Measurements from ENCODE around the gene CD7. TPM values are rescaled to one million over a fixed set of nuclear protein-coding genes. Genes with fewer than 3 reads are reported as not detected.

Gene CD7
- total and polyA plus RNA-seq, 2 donors (not counting 1 experiment from before 2014, with no cell fraction given), result 0.67 to 1.3 TPM

GRCh38 chr17:82276938-82277337 lies 40.5 kb downstream of the CD7 start:
- Histone ChIP-seq H3K9me3 (ENCODE audit: control extremely low read depth in 1 of 3, control insufficient read depth in 2 of 3, insufficient read depth in 1 of 3, low read length in 2 of 3) (no peaks in the 10 kb centered on the region), H3K79me2 (ENCODE audit: control insufficient read depth, insufficient read depth, low read length) (peaks cover 31% of the 10 kb centered on the region), H4K20me1 (ENCODE audit: control insufficient read depth, insufficient read depth, low read length, poor library complexity, severe bottlenecking) (peaks cover 15% of the 10 kb centered on the region), H3K4me2 (replicated peaks; ENCODE audit: low read depth, low read length, poor library complexity, severe bottlenecking) (no peak overlapping the region), H3K4me3 (ENCODE audit: control extremely low read depth in 1 of 5, extremely low read depth in 1 of 5, insufficient read depth in 1 of 5, low read depth in 2 of 5, low read length in 4 of 5) (no peak overlapping the region), H3K9ac (ENCODE audit: low read length) (no peak overlapping the region), H3K4me1 (ENCODE audit: control insufficient read depth in 2 of 2, insufficient read depth in 2 of 2, low read length in 2 of 2) (peaks cover 11 to 16% of the 10 kb centered on the region in 2 donors), H3K27ac (ENCODE audit: low read length in 2 of 2) (no peak overlapping the region), H3K36me3 (replicated peaks in 1 of 2; ENCODE audit: control extremely low read depth in 1 of 2, control insufficient read depth in 1 of 2, extremely low read depth in 1 of 2, insufficient read depth in 2 of 2, low read length in 1 of 2) (peaks cover 0 to 4% of the 10 kb centered on the region in 2 experiments), H2AFZ (ENCODE audit: insufficient read depth, low read depth, low read length, poor library complexity, severe bottlenecking) (no peak overlapping the region), H3K27me3 (replicated peaks in 1 of 4; ENCODE audit: control extremely low read depth in 1 of 4, control insufficient read depth in 3 of 4, insufficient read depth in 4 of 4, low read length in 3 of 4) (peaks cover 0 to 10% (median 0%) of the 10 kb centered on the region in 4 experiments)
- POLR2A ChIA-PET, result no interaction called here
- no peak overlapping the region for H3K27ac Mint-ChIP-seq
- ATAC-seq (ENCODE audit: low read depth), result no peak
- CTCF ChIA-PET, result no interaction called here
- no peak overlapping the region for H3K4me3 Mint-ChIP-seq
- DNase-seq, result no peak
- 100% methylated on average over 2 of the region's 5 CpGs for WGBS (ENCODE audit: insufficient coverage)
- TF ChIP-seq EZH2 (IDR thresholded peaks at IDR 0.05; ENCODE audit: borderline replicate concordance, insufficient read depth, low read depth, low read length, poor library complexity, severe bottlenecking), result no peak
- no peak for TF ChIP-seq CTCF (IDR thresholded peaks at IDR 0.05)
- peaks cover 12% of the 10 kb centered on the region for H3K4me1 Mint-ChIP-seq
- no peaks in the 10 kb centered on the region for H3K9me3 Mint-ChIP-seq (ENCODE audit: insufficient read depth)
- intact Hi-C loops (cut with micrococcal nuclease), result no loop called here
- no peaks in the 10 kb centered on the region for H3K27me3 Mint-ChIP-seq

GRCh38 chr17:82275326-82275725 lies 42.1 kb downstream of the CD7 start:
- Histone ChIP-seq H3K9ac (ENCODE audit: low read length) (no peak overlapping the region), H3K4me2 (replicated peaks; ENCODE audit: low read depth, low read length, poor library complexity, severe bottlenecking) (no peak overlapping the region), H4K20me1 (ENCODE audit: control insufficient read depth, insufficient read depth, low read length, poor library complexity, severe bottlenecking) (peaks cover 31% of the 10 kb centered on the region), H3K79me2 (ENCODE audit: control insufficient read depth, insufficient read depth, low read length) (peaks cover 47% of the 10 kb centered on the region), H3K4me3 (ENCODE audit: control extremely low read depth in 1 of 5, extremely low read depth in 1 of 5, insufficient read depth in 1 of 5, low read depth in 2 of 5, low read length in 4 of 5) (no peak overlapping the region), H2AFZ (ENCODE audit: insufficient read depth, low read depth, low read length, poor library complexity, severe bottlenecking) (no peak overlapping the region), H3K27ac (ENCODE audit: low read length in 2 of 2) (no peak overlapping the region), H3K36me3 (replicated peaks in 1 of 2; ENCODE audit: control extremely low read depth in 1 of 2, control insufficient read depth in 1 of 2, extremely low read depth in 1 of 2, insufficient read depth in 2 of 2, low read length in 1 of 2) (peaks cover 2 to 18% of the 10 kb centered on the region in 2 experiments), H3K27me3 (replicated peaks in 1 of 4; ENCODE audit: control extremely low read depth in 1 of 4, control insufficient read depth in 3 of 4, insufficient read depth in 4 of 4, low read length in 3 of 4) (peaks cover 0 to 5% (median 0%) of the 10 kb centered on the region in 4 experiments), H3K9me3 (ENCODE audit: control extremely low read depth in 1 of 3, control insufficient read depth in 2 of 3, insufficient read depth in 1 of 3, low read length in 2 of 3) (no peaks in the 10 kb centered on the region), H3K4me1 (ENCODE audit: control insufficient read depth in 2 of 2, insufficient read depth in 2 of 2, low read length in 2 of 2) (peaks cover 24 to 32% of the 10 kb centered on the region in 2 donors)
- DNase-seq, result no peak
- intact Hi-C loops (cut with micrococcal nuclease), result no loop called here
- peaks cover 25% of the 10 kb centered on the region for H3K4me1 Mint-ChIP-seq
- no peak overlapping the region for H3K27ac Mint-ChIP-seq
- H3K4me3 Mint-ChIP-seq, result peak overlapping the region; percentile 39
- 88% methylated on average over 14 of the region's 14 CpGs for WGBS (ENCODE audit: insufficient coverage)
- no peak for ATAC-seq (ENCODE audit: low read depth)
- H3K9me3 Mint-ChIP-seq (ENCODE audit: insufficient read depth), result no peaks in the 10 kb centered on the region
- ChIA-PET CTCF (interaction anchor here (1.1 to 1.3 kb wide), 2 partner anchors 23 to 316 kb away, joined by 3 read pairs; no protein-coding TSS in a partner anchor), POLR2A (no interaction called here)
- no peaks in the 10 kb centered on the region for H3K27me3 Mint-ChIP-seq
- TF ChIP-seq CTCF (IDR thresholded peaks at IDR 0.05) (no peak), EZH2 (IDR thresholded peaks at IDR 0.05; ENCODE audit: borderline replicate concordance, insufficient read depth, low read depth, low read length, poor library complexity, severe bottlenecking) (no peak)
